NCI-H2107 treated with DMSO at 0.1 percent for 48 hours (cell line): ENCODE measurements around the gene RAB31.

Experiments used
- DNase-seq: peaks from one replicate; lab custom pipeline; 2025; ENCODE audit not compliant: unreplicated experiment; lab: John Stamatoyannopoulos, UW

Gene RAB31

GRCh38 chr18:9787712-9788111 is 79.6 kb downstream of the RAB31 start:
- DNase-seq: no peak

GRCh38 chr18:9788140-9788539 is 80.0 kb downstream of the RAB31 start:
- no peak for DNase-seq

- no peak for DNase-seq
Observed at GRCh38 chr18:9788860-9789259, 80.8 kb downstream of the RAB31 start.

- DNase-seq: no peak
Observed at GRCh38 chr18:9790261-9790660, 82.2 kb downstream of the RAB31 start.

GRCh38 chr18:9791991-9792390 is 83.9 kb downstream of the RAB31 start:
- no peak for DNase-seq

GRCh38 chr18:9792565-9793245 is 84.6 kb downstream of the RAB31 start:
- DNase-seq: no peak

- no peak for DNase-seq
Observed at GRCh38 chr18:9796011-9796410, 87.9 kb downstream of the RAB31 start.

GRCh38 chr18:9796935-9797549 is 88.9 kb downstream of the RAB31 start:
- no peak for DNase-seq

GRCh38 chr18:9802175-9803062 is 94.3 kb downstream of the RAB31 start:
- DNase-seq: no peak

- no peak for DNase-seq
Observed at GRCh38 chr18:9803063-9803697, 95.1 kb downstream of the RAB31 start.

GRCh38 chr18:9803698-9804516 is 95.8 kb downstream of the RAB31 start:
- DNase-seq: no peak

GRCh38 chr18:9804517-9805104 is 96.5 kb downstream of the RAB31 start:
- DNase-seq: peak; percentile 1

- DNase-seq: no peak
Observed at GRCh38 chr18:9806905-9807304, 98.8 kb downstream of the RAB31 start.

GRCh38 chr18:9808295-9809241 is 100.5 kb downstream of the RAB31 start:
- DNase-seq: no peak

GRCh38 chr18:9809697-9810096 is 101.6 kb downstream of the RAB31 start:
- DNase-seq: no peak

GRCh38 chr18:9810299-9810698 is 102.2 kb downstream of the RAB31 start:
- no peak for DNase-seq

- no peak for DNase-seq
Observed at GRCh38 chr18:9810994-9811705, 103.0 kb downstream of the RAB31 start.

- no peak for DNase-seq
Observed at GRCh38 chr18:9811978-9812377, 103.9 kb downstream of the RAB31 start.
